22Rv1 (cell line): Measurements from ENCODE around the gene MOB3B.

Source experiments
- ZFX ChIP-seq: fragments of 450-650 bp; IDR thresholded peaks from 2 replicates; pipeline ENCODE4 v1.6.1; 2017; ENCODE audit warnings: antibody characterized with exemption, borderline replicate concordance
- TF ChIP-seq, protein P1 (sequence below): fragments of 450-650 bp; IDR thresholded peaks from 2 replicates; pipeline ENCODE4 v1.5.1; 2017; ENCODE audit warnings: mild to moderate bottlenecking

DNA sequence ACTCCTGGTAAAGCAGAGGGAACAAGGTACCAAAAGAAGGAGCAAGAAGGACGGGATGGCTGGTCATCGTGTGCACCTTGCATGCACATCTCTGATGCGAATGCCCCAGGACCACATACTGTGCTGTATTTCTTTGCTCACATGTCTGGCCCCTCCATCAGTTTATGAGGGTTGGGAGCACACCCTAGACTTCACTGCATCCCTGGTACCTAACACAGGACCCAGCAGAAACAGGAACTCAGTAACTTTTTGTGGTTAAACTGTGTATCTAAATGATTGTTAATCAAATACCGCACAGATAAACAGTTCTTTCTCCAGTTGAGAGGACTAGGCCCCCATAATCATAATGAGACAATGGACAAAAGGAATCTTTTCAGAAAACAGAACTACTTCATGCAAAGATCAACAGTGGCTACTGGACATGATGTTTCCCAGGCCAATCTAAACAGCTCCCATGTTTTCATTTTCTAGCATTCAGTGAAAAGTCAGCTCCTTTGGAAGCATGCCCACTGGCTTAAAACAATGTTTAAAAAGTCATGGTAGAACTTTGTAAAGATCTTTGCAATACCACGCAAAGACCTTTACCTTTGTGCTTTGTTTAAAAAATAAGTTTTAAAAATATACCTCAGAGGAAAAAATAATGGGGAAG lies 61.0 kb downstream of the MOB3B start:
- TF ChIP-seq, protein P1, sequence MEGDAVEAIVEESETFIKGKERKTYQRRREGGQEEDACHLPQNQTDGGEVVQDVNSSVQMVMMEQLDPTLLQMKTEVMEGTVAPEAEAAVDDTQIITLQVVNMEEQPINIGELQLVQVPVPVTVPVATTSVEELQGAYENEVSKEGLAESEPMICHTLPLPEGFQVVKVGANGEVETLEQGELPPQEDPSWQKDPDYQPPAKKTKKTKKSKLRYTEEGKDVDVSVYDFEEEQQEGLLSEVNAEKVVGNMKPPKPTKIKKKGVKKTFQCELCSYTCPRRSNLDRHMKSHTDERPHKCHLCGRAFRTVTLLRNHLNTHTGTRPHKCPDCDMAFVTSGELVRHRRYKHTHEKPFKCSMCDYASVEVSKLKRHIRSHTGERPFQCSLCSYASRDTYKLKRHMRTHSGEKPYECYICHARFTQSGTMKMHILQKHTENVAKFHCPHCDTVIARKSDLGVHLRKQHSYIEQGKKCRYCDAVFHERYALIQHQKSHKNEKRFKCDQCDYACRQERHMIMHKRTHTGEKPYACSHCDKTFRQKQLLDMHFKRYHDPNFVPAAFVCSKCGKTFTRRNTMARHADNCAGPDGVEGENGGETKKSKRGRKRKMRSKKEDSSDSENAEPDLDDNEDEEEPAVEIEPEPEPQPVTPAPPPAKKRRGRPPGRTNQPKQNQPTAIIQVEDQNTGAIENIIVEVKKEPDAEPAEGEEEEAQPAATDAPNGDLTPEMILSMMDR, result no peak
- no peak for TF ChIP-seq ZFX
